Lung (tissue), 12 donors: Measurements from ENCODE around the gene PATZ1. TPM values are rescaled to one million over a fixed set of nuclear protein-coding genes. Genes with fewer than 3 reads are reported as not detected.

Experiments
- ATAC-seq: fragments of 200-7000 bp; cut with Tn5 transposase; one replicate; pipeline ENCODE4 v1.9.1; 2020; ENCODE audit warnings: moderate number of reproducible peaks; ENCODE audit not compliant: insufficient read depth, low FRiP score
- DNase-seq, 3 donors: peaks; one replicate each; pipeline ENCODE4 v3.0.0-alpha.2; 2013 to 2017
- H3K27ac ChIP-seq, 2 donors: one replicate each; pipeline ENCODE4 v1.5.1; 2013; ENCODE audit warnings: mild to moderate bottlenecking in 2 of 2, moderate library complexity in 2 of 2, control low read depth in 1 of 2, inconsistent platforms in 1 of 2, low read depth in 1 of 2, low read length in 1 of 2
- H3K27me3 ChIP-seq, 3 donors: one replicate each; pipeline ENCODE4 v1.5.1; 2013; ENCODE audit warnings: low read length in 2 of 3; ENCODE audit not compliant: control insufficient read depth in 3 of 3, insufficient read depth in 3 of 3
- H3K36me3 ChIP-seq, 4 donors: one replicate each; pipeline ENCODE4 v1.5.1; 2013; ENCODE audit warnings: low read length in 4 of 4, mild to moderate bottlenecking in 1 of 4, moderate library complexity in 1 of 4; ENCODE audit not compliant: control insufficient read depth in 4 of 4, insufficient read depth in 4 of 4
- H3K4me1 ChIP-seq, 5 donors: one replicate each; pipeline ENCODE4 v1.5.1; 2013; ENCODE audit warnings: low read length in 5 of 5, mild to moderate bottlenecking in 2 of 5, moderate library complexity in 1 of 5; ENCODE audit not compliant: control insufficient read depth in 5 of 5, insufficient read depth in 5 of 5
- H3K4me3 ChIP-seq: one replicate; pipeline ENCODE4 v1.5.1; 2013; ENCODE audit warnings: mild to moderate bottlenecking, control low read depth, moderate library complexity
- H3K9ac ChIP-seq, 2 donors: one replicate each; pipeline ENCODE4 v1.5.1; 2013; ENCODE audit warnings: low read length in 2 of 2, control low read depth in 1 of 2; ENCODE audit not compliant: insufficient read depth in 1 of 2
- H3K9me3 ChIP-seq, 4 donors: one replicate each; pipeline ENCODE4 v1.5.1; 2013; ENCODE audit warnings: low read length in 3 of 4, mild to moderate bottlenecking in 1 of 4, moderate library complexity in 1 of 4; ENCODE audit not compliant: control insufficient read depth in 4 of 4, insufficient read depth in 3 of 4
- WGBS, 2 donors: extraction: QIAGEN DNeasy Blood & Tissue Kit; methylation state at CpG; one replicate each; pipeline ENCODE4 v1.1.7; 2013; 5-methylcytosine and 5-hydroxymethylcytosine counted together
- polyA plus RNA-seq, 2 donors: library from polyadenylated mRNA; stranded (reverse); fragments of 200-250 nt; gene quantifications; one replicate each; pipeline ENCODE4 v1.2.1, GENCODE V29; 2013
- total RNA-seq, 2 donors: library from RNA; depleted of rRNA in 1 of 2; stranded (reverse); fragments of >200 nt in 1 of 2; gene quantifications; one replicate each; pipeline ENCODE4 v1.2.1, GENCODE V29; 2014 to 2021
- TF ChIP-seq, protein P1 (sequence below): IDR thresholded peaks from 2 replicates; pipeline ENCODE4 v1.5.1; 2012; ENCODE audit warnings: mild to moderate bottlenecking; ENCODE audit errors: control extremely low read depth, extremely low read depth
- donor health status: control.
- donor health status: control.
- donor health status: Bipolar disorder and iron deficiency.
- donor health status: healthy.
- donor health status: DM: yes; HTN: yes; CAD: no.

PATZ1 gene
- total and polyA plus RNA-seq, 4 donors = 12.6 to 35.4 (median 29.6) TPM

- Histone ChIP-seq H3K4me3 (peak overlapping the region; percentile 82), H3K27ac (peak overlapping the region; percentile 98 to 99), H3K9ac (peak overlapping the region in 1 of 2 donors; percentile 33), H3K36me3 (peaks cover 0 to 7% (median 3%) of the 10 kb centered on the region in 4 donors), H3K4me1 (peaks cover 3 to 13% (median 9%) of the 10 kb centered on the region in 5 donors), H3K27me3 (no peaks in the 10 kb centered on the region), H3K9me3 (no peaks in the 10 kb centered on the region)
- DNase-seq (peak in 2 of 3 donors; percentile 50 to 53), ATAC-seq (no peak)
- WGBS, 2 donors = 0 to 1% methylated on average over 20 of the region's 20 CpGs
- TF ChIP-seq, protein P1, sequence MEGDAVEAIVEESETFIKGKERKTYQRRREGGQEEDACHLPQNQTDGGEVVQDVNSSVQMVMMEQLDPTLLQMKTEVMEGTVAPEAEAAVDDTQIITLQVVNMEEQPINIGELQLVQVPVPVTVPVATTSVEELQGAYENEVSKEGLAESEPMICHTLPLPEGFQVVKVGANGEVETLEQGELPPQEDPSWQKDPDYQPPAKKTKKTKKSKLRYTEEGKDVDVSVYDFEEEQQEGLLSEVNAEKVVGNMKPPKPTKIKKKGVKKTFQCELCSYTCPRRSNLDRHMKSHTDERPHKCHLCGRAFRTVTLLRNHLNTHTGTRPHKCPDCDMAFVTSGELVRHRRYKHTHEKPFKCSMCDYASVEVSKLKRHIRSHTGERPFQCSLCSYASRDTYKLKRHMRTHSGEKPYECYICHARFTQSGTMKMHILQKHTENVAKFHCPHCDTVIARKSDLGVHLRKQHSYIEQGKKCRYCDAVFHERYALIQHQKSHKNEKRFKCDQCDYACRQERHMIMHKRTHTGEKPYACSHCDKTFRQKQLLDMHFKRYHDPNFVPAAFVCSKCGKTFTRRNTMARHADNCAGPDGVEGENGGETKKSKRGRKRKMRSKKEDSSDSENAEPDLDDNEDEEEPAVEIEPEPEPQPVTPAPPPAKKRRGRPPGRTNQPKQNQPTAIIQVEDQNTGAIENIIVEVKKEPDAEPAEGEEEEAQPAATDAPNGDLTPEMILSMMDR = no peak
Measured at GRCh38 chr22:31291481-31292235, 54.5 kb downstream of the PATZ1 start.

GRCh38 chr22:31290494-31291471, 55.4 kb downstream of the PATZ1 start:
- peak overlapping the region; percentile 65 for H3K4me3 ChIP-seq
- peaks cover 3 to 13% (median 9%) of the 10 kb centered on the region in 5 donors for H3K4me1 ChIP-seq
- peak; percentile 88 for ATAC-seq
- peak overlapping the region in 1 of 2 donors; percentile 76 for H3K9ac ChIP-seq
- H3K9me3 ChIP-seq = no peaks in the 10 kb centered on the region
- 0% methylated on average over 87 to 95 of the region's 95 CpGs for WGBS, 2 donors
- peaks cover 0 to 10% (median 5%) of the 10 kb centered on the region in 4 donors for H3K36me3 ChIP-seq
- no peaks in the 10 kb centered on the region for H3K27me3 ChIP-seq
- TF ChIP-seq, protein P1 = no peak
- H3K27ac ChIP-seq = peak overlapping the region; percentile 98 to 99
- peak; percentile 94 to 95 (median 94) for DNase-seq

- WGBS, 2 donors = 77 to 81% methylated on average over 13 of the region's 13 CpGs
- no peak for ATAC-seq
- no peak overlapping the region for H3K4me3 ChIP-seq
- DNase-seq = no peak
- peak overlapping the region; percentile 86 to 88 for H3K27ac ChIP-seq
- TF ChIP-seq, protein P1 = no peak
- H3K36me3 ChIP-seq = peaks cover 0 to 19% (median 7%) of the 10 kb centered on the region in 4 donors
- H3K27me3 ChIP-seq = no peaks in the 10 kb centered on the region
- H3K4me1 ChIP-seq = peaks cover 4 to 18% (median 10%) of the 10 kb centered on the region in 5 donors
- H3K9me3 ChIP-seq = no peaks in the 10 kb centered on the region
- no peak overlapping the region for H3K9ac ChIP-seq
Measured at GRCh38 chr22:31289344-31289743, 56.8 kb downstream of the PATZ1 start.
